ENCODE results near the gene RAB14.

GRCh38 chr9:121182989-121183388, 18.7 kb downstream of the RAB14 start:
- no peak for TF ChIP-seq ZNF354C (tag by site-specific recombination; IDR thresholded peaks at IDR 0.05; ENCODE audit: borderline replicate concordance, low read depth)
- TF ChIP-seq, protein P1, sequence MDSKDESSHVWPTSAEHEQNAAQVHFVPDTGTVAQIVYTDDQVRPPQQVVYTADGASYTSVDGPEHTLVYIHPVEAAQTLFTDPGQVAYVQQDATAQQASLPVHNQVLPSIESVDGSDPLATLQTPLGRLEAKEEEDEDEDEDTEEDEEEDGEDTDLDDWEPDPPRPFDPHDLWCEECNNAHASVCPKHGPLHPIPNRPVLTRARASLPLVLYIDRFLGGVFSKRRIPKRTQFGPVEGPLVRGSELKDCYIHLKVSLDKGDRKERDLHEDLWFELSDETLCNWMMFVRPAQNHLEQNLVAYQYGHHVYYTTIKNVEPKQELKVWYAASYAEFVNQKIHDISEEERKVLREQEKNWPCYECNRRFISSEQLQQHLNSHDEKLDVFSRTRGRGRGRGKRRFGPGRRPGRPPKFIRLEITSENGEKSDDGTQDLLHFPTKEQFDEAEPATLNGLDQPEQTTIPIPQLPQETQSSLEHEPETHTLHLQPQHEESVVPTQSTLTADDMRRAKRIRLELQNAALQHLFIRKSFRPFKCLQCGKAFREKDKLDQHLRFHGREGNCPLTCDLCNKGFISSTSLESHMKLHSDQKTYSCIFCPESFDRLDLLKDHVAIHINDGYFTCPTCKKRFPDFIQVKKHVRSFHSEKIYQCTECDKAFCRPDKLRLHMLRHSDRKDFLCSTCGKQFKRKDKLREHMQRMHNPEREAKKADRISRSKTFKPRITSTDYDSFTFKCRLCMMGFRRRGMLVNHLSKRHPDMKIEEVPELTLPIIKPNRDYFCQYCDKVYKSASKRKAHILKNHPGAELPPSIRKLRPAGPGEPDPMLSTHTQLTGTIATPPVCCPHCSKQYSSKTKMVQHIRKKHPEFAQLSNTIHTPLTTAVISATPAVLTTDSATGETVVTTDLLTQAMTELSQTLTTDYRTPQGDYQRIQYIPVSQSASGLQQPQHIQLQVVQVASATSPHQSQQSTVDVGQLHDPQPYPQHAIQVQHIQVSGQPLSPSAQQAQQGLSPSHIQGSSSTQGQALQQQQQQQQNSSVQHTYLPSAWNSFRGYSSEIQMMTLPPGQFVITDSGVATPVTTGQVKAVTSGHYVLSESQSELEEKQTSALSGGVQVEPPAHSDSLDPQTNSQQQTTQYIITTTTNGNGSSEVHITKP (tag by site-specific recombination; IDR thresholded peaks at IDR 0.05): no peak
- no peak for TF ChIP-seq ZNF830 (tag by site-specific recombination; IDR thresholded peaks at IDR 0.05; ENCODE audit: low read depth)
- TF ChIP-seq CTCF (tag by site-specific recombination; IDR thresholded peaks at IDR 0.05): no peak
- no peak for TF ChIP-seq ZBTB49 (tag by site-specific recombination; IDR thresholded peaks at IDR 0.05; ENCODE audit: low read depth)
- no peak for TF ChIP-seq ZSCAN30 (tag by site-specific recombination; IDR thresholded peaks at IDR 0.05)
- no peak for TF ChIP-seq ZNF544 (tag by site-specific recombination; IDR thresholded peaks at IDR 0.05)
- TF ChIP-seq HOXA7 (CRISPR knock-in tag; IDR thresholded peaks at IDR 0.05; ENCODE audit: borderline replicate concordance): no peak
- TF ChIP-seq, protein P2, sequence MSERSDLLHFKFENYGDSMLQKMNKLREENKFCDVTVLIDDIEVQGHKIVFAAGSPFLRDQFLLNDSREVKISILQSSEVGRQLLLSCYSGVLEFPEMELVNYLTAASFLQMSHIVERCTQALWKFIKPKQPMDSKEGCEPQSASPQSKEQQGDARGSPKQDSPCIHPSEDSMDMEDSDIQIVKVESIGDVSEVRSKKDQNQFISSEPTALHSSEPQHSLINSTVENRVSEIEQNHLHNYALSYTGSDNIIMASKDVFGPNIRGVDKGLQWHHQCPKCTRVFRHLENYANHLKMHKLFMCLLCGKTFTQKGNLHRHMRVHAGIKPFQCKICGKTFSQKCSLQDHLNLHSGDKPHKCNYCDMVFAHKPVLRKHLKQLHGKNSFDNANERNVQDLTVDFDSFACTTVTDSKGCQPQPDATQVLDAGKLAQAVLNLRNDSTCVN (tag by site-specific recombination; optimal IDR thresholded peaks at IDR 0.05): no peak
- TF ChIP-seq REPIN1 (tag by site-specific recombination; IDR thresholded peaks at IDR 0.05; ENCODE audit: low read depth): no peak

All from HEK293 (cell line).